Activated T-cell treated with anti-CD3 and anti-CD28 coated beads for 4 hours (primary cell): ENCODE data around the gene FCRL1.

Source experiments
- DNase-seq: peaks from one replicate; pipeline ENCODE4 v3.0.0-alpha.2; 2020

FCRL1 gene

GRCh38 chr1:157819896-157820295, at the start of gene FCRL1:
Gene FCRL1, minus strand, starts transcription at chr1:157820120. Its CDS starts 83 bp downstream, at chr1:157820037.
- DNase-seq: no peak

- DNase-seq: no peak
Observed at GRCh38 chr1:157868654-157869053, 48.7 kb upstream of the FCRL1 start.

GRCh38 chr1:157862114-157863070, 42.5 kb upstream of the FCRL1 start:
- DNase-seq: no peak

GRCh38 chr1:157856538-157856937, 36.6 kb upstream of the FCRL1 start:
- DNase-seq: no peak

- DNase-seq: no peak
Observed at GRCh38 chr1:157852476-157852875, 32.6 kb upstream of the FCRL1 start.

GRCh38 chr1:157849229-157849875, 29.4 kb upstream of the FCRL1 start:
- no peak for DNase-seq

- DNase-seq: no peak
Observed at GRCh38 chr1:157844089-157844830, 24.3 kb upstream of the FCRL1 start.

- DNase-seq: no peak
Observed at GRCh38 chr1:157842939-157843338, 23.0 kb upstream of the FCRL1 start.

- DNase-seq: no peak
Observed at GRCh38 chr1:157841708-157842107, 21.8 kb upstream of the FCRL1 start, which contains the start of gene CD5L. Gene CD5L, minus strand, starts transcription at chr1:157841808. Its CDS starts 107 bp downstream, at chr1:157841701.

GRCh38 chr1:157838966-157839365, 19.0 kb upstream of the FCRL1 start:
- DNase-seq: no peak

GRCh38 chr1:157834430-157834829, 14.5 kb upstream of the FCRL1 start:
- DNase-seq: no peak

GRCh38 chr1:157833145-157833544, 13.2 kb upstream of the FCRL1 start:
- DNase-seq: no peak

GRCh38 chr1:157831968-157832626, 12.2 kb upstream of the FCRL1 start:
- DNase-seq: no peak

GRCh38 chr1:157830887-157831286, 11.0 kb upstream of the FCRL1 start:
- DNase-seq: no peak

GRCh38 chr1:157829711-157830110, 9.8 kb upstream of the FCRL1 start:
- no peak for DNase-seq

GRCh38 chr1:157829210-157829609, 9.3 kb upstream of the FCRL1 start:
- DNase-seq: no peak

GRCh38 chr1:157820299-157820698, 379 bp upstream of the FCRL1 start:
- no peak for DNase-seq

GRCh38 chr1:157819215-157819614, 705 bp downstream of the FCRL1 start:
- DNase-seq: no peak

- DNase-seq: no peak
Observed at GRCh38 chr1:157813269-157813668, 6.7 kb downstream of the FCRL1 start.

GRCh38 chr1:157806431-157807149, 13.3 kb downstream of the FCRL1 start:
- DNase-seq: no peak

GRCh38 chr1:157803851-157804250, 16.1 kb downstream of the FCRL1 start:
- DNase-seq: no peak

GRCh38 chr1:157799996-157800395, 19.9 kb downstream of the FCRL1 start:
- no peak for DNase-seq
